GM10248 (cell line): ENCODE results near the gene IRF2BP2.

ENCODE experiments used
- CTCF ChIA-PET: fragments of 300-600 bp; sonication (Branson Sonifier 250); formaldehyde crosslinking; extraction: SDS; loops from one replicate; lab custom pipeline; 2021; ENCODE audit warnings: antibody characterized with exemption; lab: Yijun Ruan, JAX
- POLR2A ChIA-PET: fragments of 350-650 bp; sonication (Branson Sonifier 250); formaldehyde crosslinking; extraction: SDS; loops from one replicate; lab custom pipeline; 2020; ENCODE audit warnings: antibody characterized with exemption; lab: Yijun Ruan, JAX
- DNase-seq: peaks from one replicate; pipeline ENCODE4 v3.0.0; 2012; ENCODE audit errors: extremely low spot score
- CTCF ChIP-seq: IDR thresholded peaks from 2 replicates; pipeline ENCODE4 v1.5.1; 2012; ENCODE audit warnings: mild to moderate bottlenecking, low read depth; ENCODE audit errors: extremely low read depth, missing control alignments, control extremely low read depth

IRF2BP2 gene

DNA sequence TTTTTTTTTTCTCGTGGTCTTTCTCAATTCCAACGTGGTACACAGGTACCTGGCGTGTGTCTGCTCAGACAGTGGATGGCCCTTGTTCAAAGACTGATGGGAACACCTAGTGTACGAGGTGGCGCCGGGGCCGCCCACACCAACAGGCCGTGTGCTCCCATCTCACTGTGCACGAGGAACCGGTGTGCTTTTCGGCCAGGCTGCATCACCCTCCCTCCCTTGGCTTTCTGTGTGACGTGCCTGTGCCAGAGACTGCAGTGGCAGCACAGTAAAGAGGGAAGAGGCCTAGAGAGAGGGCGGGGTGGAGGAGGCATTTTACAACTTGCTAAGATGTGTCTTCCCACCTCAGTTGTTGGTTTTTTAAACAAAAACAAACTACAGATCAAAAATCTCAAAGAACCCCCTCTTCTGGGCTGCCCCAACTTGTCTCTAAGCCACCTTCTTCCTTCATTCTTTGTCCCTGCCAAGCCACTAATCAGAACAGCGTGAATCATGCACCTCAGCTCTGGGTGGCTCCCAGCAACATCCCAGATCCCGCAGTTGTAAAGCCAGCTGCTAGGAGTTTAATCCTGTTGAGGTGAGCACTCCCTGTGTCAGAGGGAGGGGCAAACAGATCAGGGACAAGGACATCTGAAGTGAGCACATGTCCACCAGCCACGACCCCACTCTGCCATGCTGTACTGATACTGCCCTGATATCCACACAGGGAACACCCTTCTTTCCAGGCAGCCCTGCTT lies 20.7 kb downstream of the IRF2BP2 start:
- CTCF ChIA-PET: interaction anchor here (1.3 kb wide), 1 partner anchor 70 kb away, joined by 3 read pairs; no protein-coding TSS in a partner anchor
- no peak for DNase-seq
- no peak for TF ChIP-seq CTCF
- POLR2A ChIA-PET: no interaction called here

- no peak for DNase-seq
- CTCF ChIA-PET: interaction anchor here (1.3 kb wide), 1 partner anchor 69 kb away, joined by 3 read pairs; no protein-coding TSS in a partner anchor
- no peak for TF ChIP-seq CTCF
- POLR2A ChIA-PET: no interaction called here
Measured at GRCh38 chr1:234588386-234588785, 21.6 kb downstream of the IRF2BP2 start.

DNA sequence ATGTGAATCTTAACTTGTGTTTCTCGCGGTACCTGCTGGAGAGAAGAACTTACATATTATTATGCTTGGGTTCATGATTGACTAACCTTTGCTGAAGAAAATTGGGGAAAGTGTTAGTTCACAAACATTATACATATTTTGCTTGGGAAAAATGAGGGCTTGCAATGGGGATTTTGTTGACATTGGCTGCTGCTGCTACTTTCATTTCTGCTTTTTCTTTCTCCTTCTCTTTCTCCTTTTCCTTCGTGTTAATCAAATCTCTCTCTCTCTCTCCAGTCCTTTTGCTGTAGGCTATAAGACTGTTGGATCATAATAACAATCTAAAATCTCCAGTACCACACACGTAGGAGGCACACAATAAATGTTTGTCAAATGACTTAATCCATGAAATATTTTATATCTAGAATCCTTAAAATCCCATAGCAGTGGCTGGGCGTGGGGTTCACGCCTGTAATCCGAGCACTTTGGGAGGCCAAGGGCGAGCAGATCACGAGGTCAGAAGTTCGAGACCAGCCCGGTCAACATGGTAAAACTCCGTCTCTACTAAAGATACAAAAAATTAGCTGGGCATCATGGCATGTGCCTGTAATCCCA lies 23.0 kb downstream of the IRF2BP2 start:
- TF ChIP-seq CTCF: no peak
- ChIA-PET CTCF (no interaction called here), POLR2A (no interaction called here)
- DNase-seq: no peak

DNA sequence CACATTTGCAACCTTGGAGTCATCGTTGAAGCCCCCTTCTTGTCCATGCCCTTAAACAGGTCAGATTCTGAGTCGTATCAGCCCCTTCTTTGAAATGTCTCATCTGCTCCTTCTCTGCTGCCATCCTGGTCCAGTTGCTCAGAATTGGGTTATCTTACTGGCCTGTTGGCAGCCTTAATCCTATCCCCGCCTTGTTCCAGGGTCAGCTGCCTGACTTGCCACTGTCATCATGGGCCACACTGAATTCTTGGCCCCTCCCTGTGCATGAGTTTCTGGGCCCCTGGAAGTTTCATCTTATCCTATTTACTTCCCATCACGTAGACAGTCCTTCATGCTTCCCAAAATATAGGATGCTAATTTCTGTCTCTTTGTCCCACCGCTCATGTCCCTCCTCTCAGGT lies 23.7 kb downstream of the IRF2BP2 start:
- CTCF ChIA-PET: interaction anchor here (2.6 kb wide), 1 partner anchor 497 kb away, joined by 8 read pairs; no protein-coding TSS in a partner anchor
- DNase-seq: no peak
- POLR2A ChIA-PET: no interaction called here
- no peak for TF ChIP-seq CTCF

- DNase-seq: no peak
- POLR2A ChIA-PET: no interaction called here
- CTCF ChIA-PET: interaction anchor here (1.1 to 2.6 kb wide), 4 partner anchors 12 to 498 kb away, joined by 3 to 8 read pairs (median 4); no protein-coding TSS in a partner anchor
- no peak for TF ChIP-seq CTCF
Measured at GRCh38 chr1:234585330-234586055, 24.5 kb downstream of the IRF2BP2 start.

DNA sequence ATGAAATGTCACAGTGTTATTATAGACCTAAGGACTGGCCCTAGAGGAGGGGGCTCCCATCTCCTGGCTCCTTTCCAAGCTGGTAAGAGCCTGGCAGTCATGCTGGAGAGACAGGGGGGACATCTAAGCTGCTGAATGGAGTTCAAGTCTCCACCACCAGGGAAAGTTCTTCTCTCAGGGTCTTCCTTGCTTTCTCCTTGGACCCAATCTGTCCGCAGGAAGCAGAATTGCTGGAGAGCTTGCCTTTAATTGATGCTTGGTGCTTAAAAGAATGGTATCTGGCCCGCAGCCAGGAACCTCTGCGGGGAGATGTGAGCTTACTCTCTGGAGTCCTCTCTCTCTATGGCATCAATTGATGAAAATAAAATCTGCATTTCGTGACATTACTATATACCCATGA lies 25.1 kb downstream of the IRF2BP2 start:
- DNase-seq: no peak
- TF ChIP-seq CTCF: no peak
- POLR2A ChIA-PET: no interaction called here

More for the DNA sequence above, 25.1 kb downstream of the IRF2BP2 start:
- CTCF ChIA-PET: interaction anchor here (0.9 to 2.6 kb wide), 5 partner anchors 13 to 499 kb away, joined by 3 to 8 read pairs (median 3); no protein-coding TSS in a partner anchor
